ENCODE measurements around the gene DCAF5. TPM values are rescaled to one million over a fixed set of nuclear protein-coding genes. Genes with fewer than 3 reads are reported as not detected.

The DCAF5 gene
- total and polyA plus RNA-seq, 2 of the 13 experiments (the other 11 are each of a cell fraction or from before 2014, with no cell fraction given), result 13.4 to 31.6 TPM

DNA sequence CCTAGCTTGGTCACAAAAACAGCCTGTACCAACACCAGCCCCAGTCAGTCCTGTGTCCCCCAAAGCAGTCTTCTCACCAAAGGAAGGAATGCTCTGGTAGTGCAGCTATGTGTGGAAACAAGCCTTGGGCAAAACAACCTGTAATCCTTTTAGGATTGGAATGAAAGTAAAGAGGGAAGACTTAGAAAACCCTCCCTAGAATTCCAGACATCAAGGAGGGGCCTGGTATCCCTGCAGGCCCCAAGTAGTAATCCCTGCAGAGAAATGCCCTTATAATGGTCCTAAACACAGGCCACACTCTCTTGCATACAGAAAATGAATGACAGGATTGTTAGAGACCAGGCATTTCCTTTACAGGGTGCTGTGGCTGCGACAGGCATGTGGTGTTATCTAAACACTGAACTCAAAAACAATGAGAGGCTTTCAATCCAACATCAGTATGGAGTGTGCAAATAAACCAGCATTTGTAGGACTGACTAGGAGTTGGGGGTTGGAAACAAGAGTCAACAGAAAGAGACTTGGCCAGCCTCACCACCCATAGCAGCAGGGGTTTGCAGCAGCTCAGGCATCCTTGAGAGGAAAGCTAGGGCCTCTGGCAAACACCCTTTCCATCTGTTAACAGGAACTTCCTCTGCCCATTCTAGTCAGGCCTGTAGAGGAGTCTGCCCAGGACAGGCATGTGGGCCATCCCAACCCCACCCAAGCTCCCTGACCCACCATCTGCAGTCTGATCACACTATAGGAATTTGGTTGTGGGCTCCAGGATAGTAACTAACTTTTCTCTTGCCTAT is 59.1 kb downstream of the DCAF5 start (continued):
- TF ChIP-seq ZNF687 (CRISPR knock-in tag; IDR thresholded peaks at IDR 0.05) (no peak), NR1H2 (CRISPR knock-in tag; IDR thresholded peaks at IDR 0.05; ENCODE audit: borderline replicate concordance, low read depth) (no peak), ZNF713 (CRISPR knock-in tag; IDR thresholded peaks at IDR 0.05) (no peak), ZBTB34 (CRISPR knock-in tag; IDR thresholded peaks at IDR 0.05) (peak; percentile 26; the same call in 1 of the 2 replicates), ZNF225 (CRISPR knock-in tag; IDR thresholded peaks at IDR 0.05) (no peak), ZSCAN22 (CRISPR knock-in tag; IDR thresholded peaks at IDR 0.05) (no peak), TARDBP (CRISPR knock-in tag; IDR thresholded peaks at IDR 0.05) (peak; percentile 59; the same call in 1 of the 2 replicates), NFATC3 (CRISPR knock-in tag; IDR thresholded peaks at IDR 0.05) (no peak), STAT6 (CRISPR knock-in tag; IDR thresholded peaks at IDR 0.05; ENCODE audit: borderline replicate concordance) (no peak), TOPORS (CRISPR knock-in tag; IDR thresholded peaks at IDR 0.05) (no peak), FOXP1 (IDR thresholded peaks at IDR 0.05) (no peak), FOXP1 (CRISPR knock-in tag; IDR thresholded peaks at IDR 0.05) (peak; percentile 71), XBP1 (CRISPR knock-in tag; IDR thresholded peaks at IDR 0.05) (no peak), GPBP1L1 (CRISPR knock-in tag; IDR thresholded peaks at IDR 0.05) (no peak), ZNF709 (CRISPR knock-in tag; IDR thresholded peaks at IDR 0.05) (no peak), ZFP37 (CRISPR knock-in tag; IDR thresholded peaks at IDR 0.05; ENCODE audit: borderline replicate concordance) (no peak), STAT5B (CRISPR knock-in tag; IDR thresholded peaks at IDR 0.05) (no peak), ZNF282 (IDR thresholded peaks at IDR 0.05; ENCODE audit: partially characterized antibody) (no peak), RARA (CRISPR knock-in tag; IDR thresholded peaks at IDR 0.05) (0 out of 2 replicates have a peak, but pooled peaks have one; percentile 31)
- TF ChIP-seq, protein P1, sequence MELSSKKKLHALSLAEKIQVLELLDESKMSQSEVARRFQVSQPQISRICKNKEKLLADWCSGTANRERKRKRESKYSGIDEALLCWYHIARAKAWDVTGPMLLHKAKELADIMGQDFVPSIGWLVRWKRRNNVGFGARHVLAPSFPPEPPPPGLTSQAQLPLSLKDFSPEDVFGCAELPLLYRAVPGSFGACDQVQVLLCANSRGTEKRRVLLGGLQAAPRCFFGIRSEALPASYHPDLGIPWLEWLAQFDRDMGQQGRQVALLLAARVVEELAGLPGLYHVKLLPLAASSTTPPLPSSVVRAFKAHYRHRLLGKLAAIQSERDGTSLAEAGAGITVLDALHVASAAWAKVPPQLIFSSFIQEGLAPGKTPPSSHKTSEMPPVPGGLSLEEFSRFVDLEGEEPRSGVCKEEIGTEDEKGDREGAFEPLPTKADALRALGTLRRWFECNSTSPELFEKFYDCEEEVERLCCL (CRISPR knock-in tag; IDR thresholded peaks at IDR 0.05; ENCODE audit: borderline replicate concordance), result no peak

All from HepG2 (cell line).